Breast epithelium (tissue), 3 donors: Measurements from ENCODE around the gene FCRL6.

Experiments used
- CTCF ChIP-seq, 3 donors: fragments of 450-650 bp; IDR thresholded peaks; one replicate each; pipeline ENCODE4 v1.5.1; 2016 to 2017; ENCODE audit warnings: antibody characterized with exemption in 3 of 3, mild to moderate bottlenecking in 3 of 3, moderate library complexity in 3 of 3
- POLR2A ChIP-seq: fragments of 450-650 bp; IDR thresholded peaks from one replicate; pipeline ENCODE4 v1.6.1; 2016; ENCODE audit warnings: antibody characterized with exemption, mild to moderate bottlenecking, moderate library complexity
- POLR2AphosphoS5 ChIP-seq, 3 donors: sonication (generic); formaldehyde crosslinking; IDR thresholded peaks; one replicate each; pipeline ENCODE4 v1.6.1; 2017; ENCODE audit warnings: antibody characterized with exemption in 3 of 3

GRCh38 chr1:159851407-159851806 is 49.2 kb downstream of the FCRL6 start:
- TF ChIP-seq CTCF (IDR thresholded peaks at IDR 0.05), result no peak
- no peak for TF ChIP-seq POLR2A
- no peak for TF ChIP-seq POLR2AphosphoS5 (IDR thresholded peaks at IDR 0.05)
